ENCODE results near the gene ZCCHC18. TPM values are rescaled to one million over a fixed set of nuclear protein-coding genes. Genes with fewer than 3 reads are reported as not detected.

The ZCCHC18 gene
- total and polyA plus RNA-seq, 9 of the 15 experiments (the other 6 are each of a cell fraction or from before 2014, with no cell fraction given): not detected

DNA sequence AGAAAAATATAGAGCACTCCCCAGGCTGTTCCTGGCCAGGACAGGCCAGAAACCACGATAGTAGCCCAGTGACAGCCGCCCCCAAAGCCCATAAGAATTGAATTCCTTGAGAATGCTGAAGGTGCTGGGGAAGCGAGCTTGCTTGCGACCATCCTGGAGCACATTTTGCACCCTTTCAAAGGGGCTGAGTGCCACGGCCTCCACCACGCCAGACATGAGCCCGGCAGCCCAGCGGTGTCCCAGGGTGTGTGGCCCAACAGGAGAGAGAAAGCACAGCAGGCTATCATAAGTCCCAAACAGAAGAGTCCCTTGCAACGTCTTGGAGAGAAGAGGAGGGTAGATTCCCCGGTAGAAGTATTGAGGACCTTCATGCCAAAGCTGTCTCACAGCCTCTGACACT lies 7.6 kb upstream of the ZCCHC18 start (continued):
- TF ChIP-seq, protein P1, sequence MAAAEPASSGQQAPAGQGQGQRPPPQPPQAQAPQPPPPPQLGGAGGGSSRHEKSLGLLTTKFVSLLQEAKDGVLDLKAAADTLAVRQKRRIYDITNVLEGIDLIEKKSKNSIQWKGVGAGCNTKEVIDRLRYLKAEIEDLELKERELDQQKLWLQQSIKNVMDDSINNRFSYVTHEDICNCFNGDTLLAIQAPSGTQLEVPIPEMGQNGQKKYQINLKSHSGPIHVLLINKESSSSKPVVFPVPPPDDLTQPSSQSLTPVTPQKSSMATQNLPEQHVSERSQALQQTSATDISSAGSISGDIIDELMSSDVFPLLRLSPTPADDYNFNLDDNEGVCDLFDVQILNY (CRISPR knock-in tag; IDR thresholded peaks at IDR 0.05): no peak

DNA sequence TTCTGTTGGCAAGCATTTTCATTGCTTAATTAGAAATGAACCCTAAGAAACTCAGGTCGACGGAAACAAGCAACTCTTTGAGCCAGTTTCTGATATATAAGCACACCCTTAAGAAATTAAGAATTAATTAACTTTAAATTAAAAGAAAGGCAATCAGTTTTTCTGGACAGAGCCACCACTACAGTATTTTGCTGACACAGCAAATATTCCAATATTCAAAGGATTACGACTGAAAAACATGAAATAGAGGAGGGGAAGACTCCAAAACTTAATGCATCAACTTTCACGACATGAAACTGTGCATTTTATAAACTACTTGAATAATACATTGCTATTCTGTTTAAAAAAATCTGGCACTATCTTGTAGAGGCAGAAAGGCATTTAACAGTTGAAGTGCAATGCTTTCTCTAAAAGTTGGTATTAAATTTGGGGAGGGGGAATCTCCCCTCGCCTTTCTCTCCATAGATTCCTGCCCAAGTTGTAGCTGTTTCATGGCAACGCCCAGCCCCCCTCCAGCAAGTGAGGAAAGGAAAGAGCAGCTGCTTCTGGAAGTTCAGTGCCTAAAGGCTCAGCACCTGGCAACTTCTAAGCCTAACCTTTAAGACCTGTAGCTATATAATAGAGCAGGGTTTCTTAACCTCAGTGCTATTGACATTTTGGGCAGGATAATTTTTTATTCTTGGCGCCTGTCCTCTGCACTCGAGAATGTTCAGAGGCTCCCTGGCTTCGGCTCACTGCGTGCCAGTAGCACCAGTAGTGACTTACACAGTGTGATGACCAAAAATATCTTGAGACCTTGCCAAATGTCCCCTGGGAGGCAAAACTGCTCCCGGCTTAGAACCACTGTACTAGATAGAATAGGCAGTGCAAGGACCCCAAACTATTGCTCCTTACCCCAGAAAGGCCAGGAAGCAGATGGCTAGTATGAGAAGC lies 6.7 kb upstream of the ZCCHC18 start:
- no peaks in the 10 kb centered on the region; a peak in 1 of 5 replicates for H3K27me3 ChIP-seq (ENCODE audit: control insufficient read depth in 2 of 2, insufficient read depth in 2 of 2, low read length in 2 of 2)
- DNase-seq (ENCODE audit: extremely low read depth in 1 of 4, low spot score in 3 of 4) (no peak), FAIRE-seq (no peak), ATAC-seq (no peak)
- H2AFZ ChIP-seq (ENCODE audit: low read depth, low read length): no peak overlapping the region
- in situ Hi-C loops (cut with MboI) (no loop called here), intact Hi-C loops (cut with micrococcal nuclease) (no loop called here)
- no peaks in the 10 kb centered on the region for H3K36me3 ChIP-seq (ENCODE audit: control insufficient read depth, insufficient read depth, low read length)
- no peaks in the 10 kb centered on the region for H3K9me3 ChIP-seq (replicated peaks; ENCODE audit: control insufficient read depth, insufficient read depth, low read depth, low read length)
- no peaks in the 10 kb centered on the region for H4K20me1 ChIP-seq (replicated peaks; ENCODE audit: control insufficient read depth, insufficient read depth, low read length)
- POLR2A ChIA-PET: interaction anchor here (0.6 kb wide), 1 partner anchor 16 kb away, joined by 3 read pairs; no protein-coding TSS in a partner anchor
- H3K4me2 ChIP-seq (ENCODE audit: insufficient read depth, low read length): no peak overlapping the region
- no TSS peak for BruUV-seq (replicated peaks)
- H3K9ac ChIP-seq (ENCODE audit: insufficient read depth in 1 of 2, low read depth in 2 of 2, low read length in 2 of 2): no peak overlapping the region
- WGBS (ENCODE audit: insufficient coverage, low coverage, missing lambda C conversion rate): 2% methylated on average over 11 of the region's 11 CpGs
- TF ChIP-seq MAFK (IDR thresholded peaks at IDR 0.05; ENCODE audit: low read length) (peak; percentile 97), C11orf30 (IDR thresholded peaks at IDR 0.05; ENCODE audit: low read depth) (peak; percentile 78), ZNF316 (IDR thresholded peaks at IDR 0.05) (peak; percentile 91), MAFG (tag; conservative IDR thresholded peaks at IDR 0.05) (peak; percentile 87), MBD2 (IDR thresholded peaks at IDR 0.05; ENCODE audit: borderline replicate concordance, low read depth) (no peak), MAFF (IDR thresholded peaks at IDR 0.05; ENCODE audit: low read length) (peak; percentile 97), TAF7 (tag; IDR thresholded peaks at IDR 0.05) (no peak)
- H3K4me3 ChIP-seq: no peak overlapping the region
- no peak overlapping the region for H3K27ac ChIP-seq (ENCODE audit: extremely low read depth, low read depth, low read length)
- H3K4me1 ChIP-seq (replicated peaks in 1 of 2; ENCODE audit: control insufficient read depth in 2 of 2, insufficient read depth in 2 of 2, low read length in 2 of 2): no peaks in the 10 kb centered on the region
- CTCF ChIA-PET (ENCODE audit: low intra/inter-chr PET ratio): no interaction called here
- no peaks in the 10 kb centered on the region for H3K79me2 ChIP-seq (ENCODE audit: control insufficient read depth, insufficient read depth, low read length)
- H3K9me1 ChIP-seq (ENCODE audit: control insufficient read depth, insufficient read depth, low read length): no peaks in the 10 kb centered on the region
